HG03565 (cell line): ENCODE results near the gene SLC12A8.
A peak's percentile ranks its signal among the peaks of the same experiment; 100 is the strongest.

ENCODE experiments used
- ATAC-seq: cut with Tn5 transposase; IDR thresholded peaks from one replicate; pipeline ENCODE4 v1.9.1; 2021; ENCODE audit warnings: mild to moderate bottlenecking, moderate library complexity; ENCODE audit not compliant: unreplicated experiment

Gene SLC12A8

DNA sequence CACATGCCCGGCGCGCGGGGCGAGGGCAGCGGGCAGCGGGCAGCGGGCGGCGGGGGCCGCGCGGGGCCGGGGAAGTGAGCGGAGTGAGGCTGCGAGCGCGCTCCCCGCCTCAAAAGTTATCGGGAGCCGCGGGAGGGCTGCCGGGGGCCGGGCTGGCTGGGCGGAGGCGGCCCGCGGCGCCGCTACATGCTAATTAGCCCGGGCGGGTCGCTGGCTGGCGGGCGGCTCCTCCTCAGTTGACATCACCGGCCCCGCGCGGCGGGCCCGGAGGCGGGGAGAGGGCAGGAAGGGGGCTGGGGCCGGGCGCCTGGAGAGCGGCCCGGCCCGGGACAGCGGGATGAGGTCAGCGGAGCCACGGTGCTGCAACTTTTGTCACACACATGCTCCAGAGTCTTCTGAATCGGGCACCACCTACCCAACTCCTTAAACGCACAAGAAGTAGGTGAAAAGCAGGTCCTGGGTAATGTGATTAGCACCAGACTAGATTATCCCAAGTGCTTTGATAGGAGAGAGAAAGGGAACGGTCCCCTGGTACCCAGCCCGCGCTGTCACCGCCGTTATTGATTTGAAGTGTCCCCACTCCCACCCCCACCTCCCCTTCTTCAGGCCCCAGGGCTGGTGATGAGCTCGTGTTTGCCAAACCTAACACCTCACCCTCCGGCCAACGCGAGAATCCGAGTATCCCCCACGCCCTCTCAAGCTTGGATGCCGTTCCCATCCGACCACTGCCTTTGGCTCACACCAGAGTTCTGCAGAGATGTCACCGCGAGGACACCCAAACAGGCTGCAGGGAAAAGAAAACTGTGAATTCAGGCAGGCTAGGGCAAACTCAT is 156.4 kb downstream of the SLC12A8 start, which contains the start of gene HEG1:
Gene HEG1, minus strand, starts transcription at position 85 of the 833 bp plus-strand sequence. CDS start 107 bp downstream, outside the sequence.
- ATAC-seq, result no peak

DNA sequence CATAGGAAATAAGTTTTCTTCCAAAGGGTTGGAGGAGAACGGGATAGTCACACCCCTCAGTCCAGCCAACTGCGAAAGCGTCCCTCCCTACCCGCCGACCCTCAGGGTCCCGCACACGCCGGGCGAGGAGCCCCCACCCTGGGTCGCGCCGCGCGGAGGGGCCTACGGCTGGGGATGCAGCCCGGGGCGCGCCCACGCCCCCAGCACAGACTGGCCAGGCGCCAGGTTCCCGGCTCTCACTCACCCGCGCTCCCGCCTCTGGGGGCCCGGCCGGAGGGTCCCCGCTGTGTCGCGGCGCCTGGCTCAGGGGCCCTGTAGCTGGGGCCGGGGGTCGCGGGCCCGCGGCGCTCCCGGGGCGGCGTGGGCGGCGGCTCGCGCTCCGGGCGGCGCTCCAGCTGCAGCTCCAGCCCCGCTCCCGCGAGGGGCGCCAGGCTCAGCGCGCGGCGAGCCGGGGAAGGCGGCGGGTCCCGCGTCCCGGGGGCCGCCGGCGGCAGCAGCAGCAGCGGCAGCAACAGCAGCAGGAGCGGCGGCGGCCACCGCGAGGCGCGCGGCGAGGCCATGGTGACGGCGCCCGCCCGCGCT is 157.1 kb downstream of the SLC12A8 start:
- ATAC-seq, result no peak

DNA sequence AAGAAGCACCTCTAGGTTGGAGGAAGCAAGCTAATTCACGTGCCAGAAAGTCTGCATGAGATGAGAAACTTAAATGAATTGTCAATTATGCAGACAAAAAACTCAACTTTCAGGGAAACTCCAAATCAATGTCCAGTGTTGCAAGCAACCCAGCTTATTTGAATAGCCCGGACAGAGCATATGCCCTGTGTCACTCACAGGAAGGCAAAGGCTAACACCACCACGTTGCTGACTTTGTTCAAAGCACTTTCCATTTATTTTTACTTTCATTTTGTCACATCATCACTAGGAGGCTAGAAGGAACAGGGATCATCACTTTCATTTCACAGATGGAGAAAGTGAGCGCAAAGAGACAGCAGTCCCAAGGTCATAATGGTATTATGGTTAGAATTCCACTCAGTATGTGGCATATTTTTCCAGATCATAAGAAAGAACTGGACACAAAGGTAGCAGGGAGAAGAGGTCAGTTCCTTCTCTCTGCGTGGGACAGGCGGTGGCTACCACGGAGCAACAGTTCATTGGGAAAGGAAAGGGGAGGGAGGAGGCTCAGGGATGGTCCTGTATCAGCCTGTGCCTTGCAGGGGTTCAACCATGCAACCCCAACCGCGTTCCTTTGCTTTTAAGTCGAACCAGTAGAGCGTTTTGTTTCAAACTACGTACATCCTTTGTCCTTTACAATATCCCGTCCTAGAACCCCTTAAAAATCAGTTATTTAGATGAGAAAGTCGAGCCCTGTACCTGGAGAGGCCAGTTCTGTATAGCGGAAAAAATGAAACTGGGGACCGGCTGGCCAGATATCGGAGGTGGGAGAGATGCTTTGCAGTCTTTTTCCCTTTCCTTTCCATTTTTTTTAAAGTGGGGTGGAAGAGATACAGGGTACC is 157.9 kb downstream of the SLC12A8 start:
- ATAC-seq, result peak; percentile 31

DNA sequence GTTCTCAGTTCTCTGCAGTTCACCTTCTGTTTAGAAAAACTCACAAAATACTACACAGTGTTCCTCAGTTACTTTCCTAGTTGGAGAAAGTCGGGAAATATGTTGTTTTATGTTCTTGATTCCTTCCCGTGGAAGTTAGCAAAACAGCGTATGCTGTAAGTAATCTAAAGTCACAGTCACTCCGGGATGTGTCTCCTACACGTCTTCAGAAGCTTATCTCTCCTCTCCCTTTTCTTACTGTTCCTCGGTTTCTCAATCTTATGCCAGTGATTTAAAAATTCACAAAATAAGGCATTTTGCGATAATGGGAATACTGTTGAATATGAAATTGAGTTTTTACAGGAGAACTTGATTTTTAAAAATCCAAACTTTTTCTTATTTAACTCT is 158.5 kb downstream of the SLC12A8 start:
- no peak for ATAC-seq

DNA sequence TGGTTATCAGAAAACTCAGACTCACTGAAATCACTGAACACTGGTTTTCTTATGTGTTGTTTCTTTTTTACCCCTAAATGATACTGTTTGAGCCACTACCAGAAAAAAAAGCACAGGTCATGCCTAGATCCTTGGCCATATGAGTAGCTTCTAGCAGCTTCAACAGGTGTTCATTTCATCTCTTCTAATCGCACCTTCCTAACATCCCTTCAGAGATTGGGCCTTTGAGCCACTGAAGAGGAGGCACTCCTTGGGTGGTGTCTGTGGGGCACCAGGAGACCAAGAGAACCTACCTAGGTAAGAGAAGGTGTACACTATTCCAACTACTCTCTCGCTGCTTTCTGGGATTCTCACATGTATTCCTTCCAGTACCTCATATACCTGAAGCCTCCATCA is 159.2 kb downstream of the SLC12A8 start:
- ATAC-seq, result no peak

DNA sequence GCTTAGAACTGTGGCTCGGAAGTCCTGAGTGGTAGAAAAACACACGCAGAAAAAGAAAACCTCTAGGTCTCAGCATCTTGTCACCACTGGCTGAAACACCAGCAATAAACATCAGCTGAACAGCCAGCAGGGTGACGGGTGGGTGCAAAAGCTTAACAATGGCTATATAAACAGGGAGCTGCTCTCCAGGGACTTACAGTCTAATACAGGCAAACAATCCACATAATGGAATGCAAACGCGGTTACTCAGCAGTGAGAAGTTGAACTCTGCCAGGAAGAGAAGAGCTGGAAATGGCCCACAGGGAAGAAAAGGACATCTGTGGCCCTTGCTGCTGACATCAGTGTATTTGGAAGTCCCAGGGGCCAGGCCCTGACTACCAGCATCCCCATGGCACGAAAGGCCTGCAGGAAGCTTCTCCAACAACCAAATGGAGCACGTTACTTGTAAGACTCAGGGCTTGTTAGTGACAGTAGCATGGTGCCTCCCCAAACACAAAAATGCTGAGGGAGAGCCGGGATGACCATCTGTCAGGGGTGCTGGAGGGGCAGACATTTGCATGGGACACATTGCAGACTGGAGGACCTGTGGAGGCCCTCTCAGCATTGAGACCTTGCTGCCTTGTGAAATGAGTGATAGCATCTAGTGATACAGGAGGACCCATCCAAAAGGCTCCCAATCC is 159.8 kb downstream of the SLC12A8 start:
- ATAC-seq, result no peak

DNA sequence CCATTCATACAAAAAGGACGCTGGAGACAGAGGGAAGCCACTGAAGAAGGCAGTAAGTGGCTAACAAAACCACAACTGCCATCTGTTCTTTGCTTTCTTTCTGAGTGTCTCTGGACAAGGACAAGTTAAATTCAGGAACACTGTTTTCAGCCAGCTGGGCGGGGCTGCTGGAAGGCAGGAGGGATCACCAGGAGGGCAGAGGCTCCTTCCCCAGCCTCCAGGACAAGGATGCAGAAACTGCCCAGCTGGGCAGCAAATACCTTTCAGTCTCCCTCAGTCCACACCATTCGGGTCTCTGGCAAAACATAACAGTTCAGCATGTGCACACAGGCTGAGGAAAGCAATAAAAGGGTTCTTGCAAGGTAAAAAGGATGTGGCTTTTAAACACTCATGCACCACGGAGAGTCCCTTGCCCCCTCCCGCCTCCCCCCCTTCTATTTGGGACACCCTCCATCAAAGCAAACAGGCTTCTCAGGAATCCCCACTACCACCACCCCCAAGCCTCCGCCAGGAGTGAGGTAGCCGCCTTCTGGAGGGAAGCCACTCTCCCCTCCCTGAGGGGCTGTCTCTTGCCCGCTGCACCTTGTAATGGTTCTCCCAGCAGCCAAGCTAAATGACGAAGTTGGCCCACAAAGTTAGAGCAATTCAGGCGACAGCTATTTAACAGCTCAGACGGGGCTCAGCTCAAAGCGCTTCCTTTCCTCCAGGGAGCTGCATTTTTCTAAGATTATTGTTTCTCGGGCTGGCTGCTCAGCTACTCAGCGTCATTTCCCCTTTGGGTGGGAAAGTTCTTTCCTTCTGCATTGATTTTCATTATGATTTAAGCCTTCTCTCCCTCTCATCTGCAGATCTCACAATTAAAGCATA is 160.6 kb downstream of the SLC12A8 start:
- ATAC-seq, result no peak

DNA sequence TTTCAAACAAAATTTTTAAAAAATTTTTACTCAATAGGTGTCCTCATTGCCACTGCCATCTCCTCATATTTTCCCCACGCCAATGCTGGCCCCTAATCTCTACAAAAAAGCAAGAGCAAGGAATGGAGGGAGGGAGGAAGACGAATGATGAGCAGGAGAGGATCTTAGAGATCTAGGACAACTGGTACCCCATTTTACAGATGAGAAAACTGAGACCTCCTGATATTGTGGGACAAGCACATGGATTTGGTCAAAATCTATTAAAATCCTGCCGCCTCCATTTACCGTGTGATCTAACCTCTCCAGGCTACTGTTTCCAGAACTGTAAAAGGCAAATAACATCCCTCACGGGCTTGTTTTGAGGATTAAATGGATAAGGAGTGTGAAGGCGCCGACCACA is 161.3 kb downstream of the SLC12A8 start:
- ATAC-seq, result no peak

DNA sequence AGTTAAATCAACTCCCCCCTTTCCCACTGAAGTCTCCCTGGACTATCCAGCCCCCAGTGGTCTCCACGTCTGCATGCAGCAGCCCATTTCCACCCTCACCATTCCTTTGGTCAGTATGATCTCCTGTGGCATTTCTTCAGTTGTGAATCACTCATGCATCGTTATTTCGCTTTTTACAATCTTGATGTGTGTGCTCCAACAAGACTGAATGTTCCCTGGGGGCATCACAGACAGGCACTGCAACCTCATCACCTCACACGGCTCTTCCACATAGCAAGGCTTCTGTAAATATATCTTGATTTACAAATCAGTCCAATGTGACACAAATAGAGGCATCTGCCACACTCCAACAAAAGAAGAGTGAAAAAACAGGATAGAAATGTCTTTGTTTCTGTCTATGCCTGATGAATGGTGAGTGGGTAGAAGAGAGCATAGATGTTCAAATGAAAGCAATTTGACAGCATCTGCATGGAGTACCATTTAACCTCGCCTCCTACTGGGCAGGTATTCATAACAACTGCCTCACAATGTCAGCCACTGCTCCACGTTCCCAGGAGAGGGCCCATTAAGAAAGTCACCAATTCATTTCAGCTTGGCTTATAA is 162.0 kb downstream of the SLC12A8 start:
- ATAC-seq, result no peak

DNA sequence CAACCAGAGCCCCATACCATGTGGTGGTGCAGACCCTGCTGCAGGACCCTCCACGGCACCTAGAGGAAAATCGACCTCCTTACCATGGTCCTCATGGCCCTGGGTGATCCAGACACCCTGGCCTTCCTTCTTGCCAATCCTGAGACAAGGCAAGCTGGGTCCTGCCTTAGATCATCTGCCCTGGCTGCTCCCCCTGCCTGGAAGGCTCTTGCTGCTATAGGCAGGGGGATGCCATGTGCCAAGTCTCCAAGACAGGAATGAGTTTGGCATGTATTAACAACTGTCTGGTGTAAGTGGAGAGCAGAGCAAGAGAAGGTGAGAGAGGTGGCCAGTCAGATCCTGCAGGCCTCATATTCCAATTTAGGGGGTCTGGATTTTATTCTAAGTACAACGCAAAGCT is 164.3 kb downstream of the SLC12A8 start:
- no peak for ATAC-seq

DNA sequence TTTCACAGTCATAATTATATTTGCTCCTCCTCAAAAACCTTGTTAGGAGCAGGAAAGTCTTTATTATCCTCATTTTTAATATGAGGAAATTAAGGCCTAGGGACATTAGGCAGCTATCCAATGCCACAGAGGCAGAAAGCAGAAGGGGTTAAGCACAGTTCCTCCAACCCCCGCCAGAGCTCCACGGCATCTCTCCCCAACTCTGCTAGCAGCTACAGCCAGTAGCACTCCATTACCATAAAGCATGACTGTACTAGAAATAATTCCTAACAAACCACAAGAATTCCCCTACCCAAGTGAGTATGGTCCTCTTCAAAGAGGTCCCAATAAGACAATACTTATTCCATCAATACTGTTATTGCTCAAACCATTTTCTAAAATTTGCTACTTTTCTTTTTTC is 166.6 kb downstream of the SLC12A8 start:
- no peak for ATAC-seq

DNA sequence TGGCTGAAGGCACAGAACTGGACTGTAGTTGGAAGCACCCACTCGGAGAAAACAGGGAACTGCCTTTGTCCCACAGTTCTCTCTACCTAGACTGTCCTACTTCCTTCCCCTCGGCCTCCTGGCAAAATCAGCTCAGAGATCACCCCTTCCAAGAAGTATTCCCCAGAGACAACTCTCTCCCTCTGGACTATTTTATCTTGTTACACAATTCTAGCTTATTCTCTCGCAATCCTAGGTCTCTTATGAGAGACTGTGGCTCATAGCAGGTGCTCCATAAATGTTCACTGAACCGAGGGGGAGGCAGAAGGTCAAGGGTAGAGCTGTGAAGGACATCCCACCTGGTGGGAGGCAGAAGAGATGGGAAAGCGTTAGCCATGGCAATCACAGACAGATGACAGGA is 167.4 kb downstream of the SLC12A8 start:
- no peak for ATAC-seq

DNA sequence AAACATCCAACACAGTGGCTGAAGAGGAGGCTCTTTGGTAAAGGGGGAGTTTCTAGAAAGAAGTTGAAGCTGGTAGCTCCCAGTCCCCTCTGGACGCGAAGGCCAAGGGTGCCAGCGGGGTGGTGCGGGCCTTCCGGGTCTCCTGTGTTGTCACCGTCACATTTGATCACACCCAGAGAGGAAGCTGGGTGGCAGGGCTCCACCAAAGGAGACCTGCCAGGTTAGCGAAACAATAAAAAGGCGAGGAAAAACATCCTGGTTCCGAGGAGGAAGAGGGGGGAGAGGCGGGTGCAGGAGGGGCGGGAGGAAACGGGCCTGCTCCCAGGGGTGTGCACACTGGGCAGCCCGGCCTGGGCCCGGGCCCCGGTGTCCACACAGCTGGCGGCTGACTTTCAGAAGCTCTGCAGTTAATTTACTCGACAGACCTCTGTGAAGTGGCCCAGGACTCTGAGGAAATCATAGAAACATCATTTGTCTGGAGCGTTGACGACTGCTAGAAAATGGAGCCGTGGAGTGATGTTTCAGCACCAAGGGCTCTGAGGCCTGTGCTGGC is 168.9 kb downstream of the SLC12A8 start:
- ATAC-seq, result no peak

DNA sequence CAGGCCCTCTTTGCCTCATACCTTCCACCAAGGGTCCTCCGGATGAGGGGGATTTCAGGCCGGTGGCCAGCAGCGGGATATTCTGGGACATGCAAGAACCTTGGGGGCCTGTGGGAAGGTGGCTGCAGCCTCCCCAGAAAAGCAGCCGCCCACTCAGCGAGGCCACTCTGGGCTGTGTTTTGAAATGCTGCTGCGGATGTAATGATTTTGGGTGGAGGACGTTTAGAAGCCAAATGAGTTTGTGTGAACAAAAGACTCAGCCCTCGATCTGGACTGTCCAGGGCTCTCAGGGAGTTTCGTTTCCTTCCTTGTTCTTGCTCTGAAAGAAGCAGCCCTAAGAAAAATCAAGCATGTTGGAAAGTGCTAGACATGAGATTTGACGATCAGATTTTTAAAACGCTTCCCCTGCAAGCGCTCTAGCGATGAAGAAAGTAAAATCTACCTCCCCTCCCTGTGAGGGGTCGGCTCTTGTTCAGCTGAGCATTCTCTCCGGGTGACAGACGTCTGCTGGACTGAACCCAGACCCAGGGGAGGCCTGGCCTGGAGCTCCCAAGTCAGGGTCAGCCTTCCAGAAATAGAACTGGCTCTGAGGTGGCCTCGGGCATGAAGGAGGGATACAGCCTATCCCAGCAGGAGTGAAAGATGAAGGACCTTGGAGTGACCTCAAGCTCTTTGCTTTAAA is 169.7 kb downstream of the SLC12A8 start:
- ATAC-seq, result no peak

DNA sequence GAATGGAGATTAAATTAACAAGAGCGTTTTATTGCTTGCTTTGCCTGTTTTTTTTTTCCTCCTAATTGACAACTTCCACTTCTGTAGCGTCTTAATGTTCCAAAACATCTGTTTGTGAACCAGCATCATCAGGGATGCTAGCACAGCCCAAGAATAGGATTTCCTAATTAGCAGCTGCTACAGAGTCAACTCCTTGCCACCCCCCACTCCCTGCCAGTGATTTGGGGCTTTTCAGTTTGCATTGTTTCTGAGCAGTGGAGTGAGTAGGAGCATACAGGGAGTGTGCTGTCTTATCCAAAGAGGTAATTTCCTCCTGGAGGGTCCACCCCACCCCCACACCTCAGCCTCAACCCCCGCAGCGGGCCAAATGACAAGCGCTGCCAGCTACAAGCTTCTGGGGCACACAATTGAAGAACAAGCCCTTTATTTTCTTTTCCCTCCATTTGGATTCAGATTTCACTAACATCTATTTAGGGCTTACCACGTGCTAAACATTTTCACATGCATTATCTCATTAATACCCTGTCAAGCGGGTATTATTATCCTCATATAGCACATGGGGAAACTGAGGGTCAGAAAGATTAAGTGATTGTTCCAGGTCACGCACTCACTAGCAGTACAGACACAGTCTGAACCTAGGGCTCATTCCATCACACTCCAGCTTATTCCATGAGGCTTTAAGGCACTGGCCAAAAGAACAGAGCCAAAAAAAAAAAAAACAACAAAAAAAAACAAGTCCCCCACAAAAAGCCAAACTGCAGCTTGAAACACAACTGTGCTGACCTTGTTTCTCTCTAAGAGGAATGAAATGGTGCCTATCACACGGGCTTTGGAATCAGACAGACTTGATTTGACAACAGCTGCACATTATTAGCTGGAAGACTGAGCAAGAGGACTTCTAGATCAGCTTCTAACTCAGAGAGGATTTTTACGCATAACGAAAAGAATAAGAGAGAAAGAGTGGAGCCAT is 173.1 kb downstream of the SLC12A8 start:
- no peak for ATAC-seq

DNA sequence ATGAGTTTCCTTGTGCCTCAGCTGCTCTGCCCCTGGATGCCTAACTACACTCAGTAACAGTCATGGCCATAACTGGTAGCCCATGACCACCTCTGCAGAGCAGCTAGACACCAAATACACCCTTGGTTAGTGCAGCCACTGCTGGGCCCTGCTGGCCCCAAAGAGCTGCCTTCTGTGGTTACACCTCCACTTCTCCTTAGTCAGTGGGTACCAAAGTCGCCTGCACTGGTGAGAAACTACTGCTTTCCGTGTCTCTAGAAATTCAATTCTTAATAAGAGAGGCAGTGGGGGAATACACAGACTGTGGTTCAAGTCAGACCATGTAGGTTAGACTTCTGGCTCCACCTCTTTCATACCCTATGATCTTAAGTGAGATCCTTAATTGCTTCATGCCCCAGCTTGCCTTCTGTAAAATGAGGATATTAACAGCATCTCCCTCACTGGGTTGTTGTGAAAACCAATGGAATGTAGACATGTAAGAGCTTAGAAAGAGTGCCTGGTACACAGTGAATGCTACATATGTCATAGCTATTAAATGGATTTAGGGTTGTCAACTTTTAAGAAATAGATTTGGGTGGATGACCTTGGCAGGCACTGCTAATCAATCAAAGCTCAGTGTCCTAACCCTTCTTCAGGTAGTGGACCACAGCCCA is 174.9 kb downstream of the SLC12A8 start:
- no peak for ATAC-seq

DNA sequence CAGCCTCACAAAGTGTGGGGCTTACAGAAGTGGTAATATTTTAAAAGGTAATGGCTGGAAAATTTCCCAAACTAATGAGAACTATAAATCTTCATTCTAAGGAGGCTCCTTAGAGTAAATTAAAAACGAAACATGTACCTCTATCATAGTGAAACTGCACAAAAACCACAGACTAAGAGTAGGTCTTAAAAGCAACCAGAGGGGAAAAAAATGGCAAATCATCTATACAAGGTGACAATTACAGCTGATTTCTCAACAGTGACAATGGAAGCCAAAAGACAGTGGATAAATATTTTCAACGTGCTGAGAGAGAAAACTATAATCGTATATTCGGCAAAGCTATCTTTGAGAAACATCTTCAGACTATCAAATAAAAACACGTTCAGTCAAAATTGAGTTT is 177.3 kb downstream of the SLC12A8 start:
- peak; percentile 76 for ATAC-seq
